Right cardiac atrium (tissue), 5 donors: ENCODE data around the gene SLC22A17. TPM values are rescaled to one million over a fixed set of nuclear protein-coding genes. Genes with fewer than 3 reads are reported as not detected.

Source experiments
- microRNA-seq, 2 donors: library from miRNA; unstranded; fragments of <30 nt; microRNA quantifications; one replicate each; pipeline ENCODE4 v1.2.0, GENCODE V29; 2020 to 2021
- polyA plus RNA-seq: library from polyadenylated mRNA; stranded (reverse); fragments of 200-250 nt; gene quantifications from one replicate; pipeline ENCODE4 v1.2.3, GENCODE V29; 2013
- total RNA-seq, 4 donors: library from RNA; stranded (reverse); fragmentation: NEBNext Ultra II Directional; extraction: Animal tissue kit (Norgen Biotek cat#: 25700); gene quantifications; one replicate each; pipeline ENCODE4 v1.2.1, GENCODE V29; 2021
- donor health status: healthy with polysubstance abuse.
- donor health status: DM: no; HTN: yes; CAD: no.
- donor health status: DM: no; HTN: no; CAD: no.
- donor health status: DM: no; HTN: yes; CAD: no; lungs with severe emphysema.
- donor health status: DM: yes; HTN: yes; CAD: no.

Gene SLC22A17
- total and polyA plus RNA-seq, 5 donors: 42.4 to 72.5 (median 50.6) TPM

Small RNA genes within 50 kb of the gene (microRNA-seq; reads per million reads assigned to microRNA genes)
- 7,222 to 31,986 reads per million in 2 donors for gene MIR208A

Other genes starting within 250 kb of the SLC22A17 start
- not detected for gene CIROP, start 247.9 kb downstream of the SLC22A17 start, total RNA-seq
- gene CIROP, start 247.9 kb downstream of the SLC22A17 start, polyA plus RNA-seq: not detected
- not detected for gene CEBPE, start 233.6 kb downstream of the SLC22A17 start, total RNA-seq
- not detected for gene CEBPE, start 233.6 kb downstream of the SLC22A17 start, polyA plus RNA-seq
- 10 to 100 TPM in 2 of 4 donors, 1 to 10 TPM in 2; 6.9 to 11.7 (median 10.1) TPM for gene SLC7A8, start 169.2 kb downstream of the SLC22A17 start, total RNA-seq
- gene SLC7A8, start 169.2 kb downstream of the SLC22A17 start, polyA plus RNA-seq: 7.8 TPM
- not detected for gene RNF212B, start 115.0 kb downstream of the SLC22A17 start, total RNA-seq
- gene RNF212B, start 115.0 kb downstream of the SLC22A17 start, polyA plus RNA-seq: not detected
- gene HOMEZ, start 66.8 kb downstream of the SLC22A17 start, total RNA-seq: 10 to 100 TPM in 2 of 4 donors, 1 to 10 TPM in 2; 8.4 to 12.7 (median 10.4) TPM
- gene HOMEZ, start 66.8 kb downstream of the SLC22A17 start, polyA plus RNA-seq: 9.8 TPM
- gene PPP1R3E, start 50.0 kb downstream of the SLC22A17 start, total RNA-seq: 10 to 100 TPM in 2 of 4 donors, 1 to 10 TPM in 2; 6.1 to 15.3 (median 10.6) TPM
- 7.9 TPM for gene PPP1R3E, start 50.0 kb downstream of the SLC22A17 start, polyA plus RNA-seq
- gene BCL2L2, start 46.1 kb downstream of the SLC22A17 start, total RNA-seq: 10 to 100 TPM; 40.4 to 51.9 (median 48.8) TPM
- 38.1 TPM for gene BCL2L2, start 46.1 kb downstream of the SLC22A17 start, polyA plus RNA-seq
- gene PABPN1, start 31.4 kb downstream of the SLC22A17 start, total RNA-seq: 10 to 100 TPM; 93.6 to 97.9 (median 96.4) TPM
- 107 TPM for gene PABPN1, start 31.4 kb downstream of the SLC22A17 start, polyA plus RNA-seq
- 10 to 100 TPM in 1 of 4 donors, 1 to 10 TPM in 3; 6.7 to 10.1 (median 7.8) TPM for gene EFS, start 12.3 kb upstream of the SLC22A17 start, total RNA-seq
- gene EFS, start 12.3 kb upstream of the SLC22A17 start, polyA plus RNA-seq: 6.2 TPM
- gene IL25, start 19.9 kb upstream of the SLC22A17 start, total RNA-seq: not detected
- 0.09 TPM for gene IL25, start 19.9 kb upstream of the SLC22A17 start, polyA plus RNA-seq
- gene CMTM5, start 24.2 kb upstream of the SLC22A17 start, total RNA-seq: 1 to 10 TPM in 3 of 4 donors, under 1 TPM in 1; 0.36 to 1.4 (median 1.2) TPM
- gene CMTM5, start 24.2 kb upstream of the SLC22A17 start, polyA plus RNA-seq: 13.9 TPM
- over 10,000 TPM; 12,862 to 15,773 (median 14,347) TPM for gene MYH6, start 55.4 kb upstream of the SLC22A17 start, total RNA-seq
- gene MYH6, start 55.4 kb upstream of the SLC22A17 start, polyA plus RNA-seq: 11,120 TPM
- gene MYH7, start 82.8 kb upstream of the SLC22A17 start, total RNA-seq: 1,000 to 10,000 TPM in 1 of 4 donors, 100 to 1,000 TPM in 3; 461 to 2,251 (median 602) TPM
- gene MYH7, start 82.8 kb upstream of the SLC22A17 start, polyA plus RNA-seq: 1,734 TPM
- 10 to 100 TPM; 19.3 to 23.4 (median 21.8) TPM for gene NGDN, start 116.8 kb upstream of the SLC22A17 start, total RNA-seq
- 26.8 TPM for gene NGDN, start 116.8 kb upstream of the SLC22A17 start, polyA plus RNA-seq
- gene ZFHX2, start 198.9 kb upstream of the SLC22A17 start, total RNA-seq: 1 to 10 TPM in 1 of 4 donors, under 1 TPM in 3; 0.31 to 1.0 (median 0.87) TPM
- gene ZFHX2, start 198.9 kb upstream of the SLC22A17 start, polyA plus RNA-seq: 0.50 TPM
- gene THTPA, start 203.4 kb upstream of the SLC22A17 start, total RNA-seq: 10 to 100 TPM; 18.8 to 21.5 (median 20.9) TPM
- 22.9 TPM for gene THTPA, start 203.4 kb upstream of the SLC22A17 start, polyA plus RNA-seq
- gene AP1G2, start 214.9 kb upstream of the SLC22A17 start, total RNA-seq: 10 to 100 TPM; 13.8 to 17.9 (median 15.4) TPM
- 12.9 TPM for gene AP1G2, start 214.9 kb upstream of the SLC22A17 start, polyA plus RNA-seq
- under 1 TPM; 0.11 to 0.38 (median 0.27) TPM for gene JPH4, start 225.9 kb upstream of the SLC22A17 start, total RNA-seq
- gene JPH4, start 225.9 kb upstream of the SLC22A17 start, polyA plus RNA-seq: 0.23 TPM